Smooth muscle cell (in vitro differentiated cells): ENCODE measurements around the gene TMEM271. TPM values are rescaled to one million over a fixed set of nuclear protein-coding genes. Genes with fewer than 3 reads are reported as not detected.

Experiments used
- DNase-seq: peaks from one replicate; lab custom pipeline; 2025; ENCODE audit not compliant: unreplicated experiment; lab: John Stamatoyannopoulos, UW
- H2AFZ ChIP-seq: fragments of 200-600 bp; sonication (generic); 2 replicates; pipeline ENCODE4 v1.6.0; 2016; ENCODE audit warnings: antibody characterized with exemption, low read depth, mild to moderate bottlenecking
- H3F3A ChIP-seq: fragments of 200-600 bp; sonication (generic); 2 replicates; pipeline ENCODE4 v1.6.0; 2017; ENCODE audit warnings: antibody characterized with exemption, low read depth
- H3K27ac ChIP-seq: fragments of 200-600 bp; sonication (generic); 2 replicates; pipeline ENCODE4 v1.5.1; 2016; ENCODE audit warnings: low read depth, mild to moderate bottlenecking
- H3K27me3 ChIP-seq: fragments of 200-600 bp; sonication (generic); 2 replicates; pipeline ENCODE4 v1.6.1; 2016; ENCODE audit warnings: low read depth, mild to moderate bottlenecking
- H3K36me3 ChIP-seq: fragments of 200-600 bp; sonication (generic); 2 replicates; pipeline ENCODE4 v1.5.1; 2016; ENCODE audit warnings: low read depth
- H3K4me1 ChIP-seq: fragments of 200-600 bp; sonication (generic); 2 replicates; pipeline ENCODE4 v1.5.1; 2016; ENCODE audit warnings: low read depth
- H3K4me2 ChIP-seq: fragments of 200-600 bp; sonication (generic); 2 replicates; pipeline ENCODE4 v1.6.0; 2016; ENCODE audit warnings: mild to moderate bottlenecking
- H3K4me3 ChIP-seq: fragments of 200-600 bp; sonication (generic); 2 replicates; pipeline ENCODE4 v1.5.1; 2016; ENCODE audit warnings: mild to moderate bottlenecking
- H3K79me2 ChIP-seq: fragments of 200-600 bp; sonication (generic); 2 replicates; pipeline ENCODE4 v1.6.0; 2016; ENCODE audit warnings: low read depth, mild to moderate bottlenecking
- H3K9ac ChIP-seq: fragments of 200-600 bp; sonication (generic); 2 replicates; pipeline ENCODE4 v1.6.0; 2016; ENCODE audit warnings: low read depth
- H3K9me3 ChIP-seq: fragments of 200-600 bp; sonication (generic); replicated peaks from 2 replicates; pipeline ENCODE4 v1.5.1; 2016; ENCODE audit warnings: low read depth
- H4K20me1 ChIP-seq: fragments of 200-600 bp; sonication (generic); 2 replicates; pipeline ENCODE4 v1.6.0; 2016; ENCODE audit warnings: low read depth
- WGBS: methylation state at CpG from one replicate; pipeline ENCODE4 v1.1.7; 2016; ENCODE audit warnings: low lambda C conversion rate; 5-methylcytosine and 5-hydroxymethylcytosine counted together
- polyA plus RNA-seq: library from polyadenylated mRNA; unstranded; fragments of >200 nt; fragmentation: Nextera tagmentation; extraction: Ambion mirVana; gene quantifications from 2 replicates; pipeline ENCODE4 v1.2.1, GENCODE V29; 2016
- total RNA-seq: library from RNA; depleted of rRNA; stranded (reverse); fragments of >200 nt; gene quantifications from 2 replicates; pipeline ENCODE4 v1.2.3, GENCODE V29; 2014
- TF ChIP-seq, protein P1 (sequence below): fragments of 200-600 bp; sonication (generic); IDR thresholded peaks from 2 replicates; pipeline ENCODE4 v1.5.1; 2017; ENCODE audit warnings: borderline replicate concordance, mild to moderate bottlenecking, antibody characterized with exemption; ENCODE audit not compliant: insufficient read depth, poor library complexity, severe bottlenecking

Gene TMEM271
- total and polyA plus RNA-seq, 2 experiments from 2014 or later: not detected

DNA sequence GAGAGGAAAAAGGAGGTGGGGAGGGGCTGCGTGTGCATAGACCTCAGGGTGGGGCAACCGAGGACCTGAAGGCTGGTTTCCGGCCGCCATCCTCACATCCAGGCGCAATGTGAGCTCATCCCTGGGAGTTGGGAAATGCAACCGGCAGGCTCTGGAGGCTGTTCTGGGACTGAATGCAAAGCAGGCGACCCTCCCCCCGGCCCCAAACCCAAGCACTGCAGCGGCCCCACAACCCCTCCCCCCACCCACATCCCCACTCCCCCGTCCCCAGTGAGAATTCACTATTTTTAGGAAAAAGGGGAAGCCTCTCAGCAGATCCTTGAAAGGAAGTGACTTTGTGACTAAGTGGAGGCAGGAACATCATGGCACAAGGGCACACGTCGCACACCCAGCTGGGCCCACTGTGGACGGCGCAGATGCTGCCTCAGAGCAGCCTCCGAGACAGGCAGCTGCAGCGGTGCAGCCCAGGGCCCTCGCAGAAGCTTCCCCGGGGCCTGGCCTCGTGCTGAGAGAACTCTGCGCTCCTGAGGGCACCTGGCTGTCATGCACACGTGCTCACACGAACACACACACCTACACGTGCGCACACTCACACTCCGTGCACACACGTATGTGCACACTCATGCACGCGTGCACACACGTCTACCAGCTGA is 47.9 kb upstream of the TMEM271 start:
- TF ChIP-seq, protein P1, sequence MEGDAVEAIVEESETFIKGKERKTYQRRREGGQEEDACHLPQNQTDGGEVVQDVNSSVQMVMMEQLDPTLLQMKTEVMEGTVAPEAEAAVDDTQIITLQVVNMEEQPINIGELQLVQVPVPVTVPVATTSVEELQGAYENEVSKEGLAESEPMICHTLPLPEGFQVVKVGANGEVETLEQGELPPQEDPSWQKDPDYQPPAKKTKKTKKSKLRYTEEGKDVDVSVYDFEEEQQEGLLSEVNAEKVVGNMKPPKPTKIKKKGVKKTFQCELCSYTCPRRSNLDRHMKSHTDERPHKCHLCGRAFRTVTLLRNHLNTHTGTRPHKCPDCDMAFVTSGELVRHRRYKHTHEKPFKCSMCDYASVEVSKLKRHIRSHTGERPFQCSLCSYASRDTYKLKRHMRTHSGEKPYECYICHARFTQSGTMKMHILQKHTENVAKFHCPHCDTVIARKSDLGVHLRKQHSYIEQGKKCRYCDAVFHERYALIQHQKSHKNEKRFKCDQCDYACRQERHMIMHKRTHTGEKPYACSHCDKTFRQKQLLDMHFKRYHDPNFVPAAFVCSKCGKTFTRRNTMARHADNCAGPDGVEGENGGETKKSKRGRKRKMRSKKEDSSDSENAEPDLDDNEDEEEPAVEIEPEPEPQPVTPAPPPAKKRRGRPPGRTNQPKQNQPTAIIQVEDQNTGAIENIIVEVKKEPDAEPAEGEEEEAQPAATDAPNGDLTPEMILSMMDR: no peak
- Histone ChIP-seq H3K4me3 (no peak overlapping the region), H3K4me2 (no peak overlapping the region), H2AFZ (no peak overlapping the region), H4K20me1 (no peaks in the 10 kb centered on the region), H3K36me3 (no peaks in the 10 kb centered on the region), H3K79me2 (no peaks in the 10 kb centered on the region), H3K9me3 (no peaks in the 10 kb centered on the region), H3F3A (no peaks in the 10 kb centered on the region), H3K4me1 (peaks cover 9% of the 10 kb centered on the region), H3K27me3 (no peaks in the 10 kb centered on the region), H3K27ac (no peak overlapping the region), H3K9ac (no peak overlapping the region)
- no peak for DNase-seq
- WGBS: 78% methylated on average over 28 of the region's 29 CpGs

DNA sequence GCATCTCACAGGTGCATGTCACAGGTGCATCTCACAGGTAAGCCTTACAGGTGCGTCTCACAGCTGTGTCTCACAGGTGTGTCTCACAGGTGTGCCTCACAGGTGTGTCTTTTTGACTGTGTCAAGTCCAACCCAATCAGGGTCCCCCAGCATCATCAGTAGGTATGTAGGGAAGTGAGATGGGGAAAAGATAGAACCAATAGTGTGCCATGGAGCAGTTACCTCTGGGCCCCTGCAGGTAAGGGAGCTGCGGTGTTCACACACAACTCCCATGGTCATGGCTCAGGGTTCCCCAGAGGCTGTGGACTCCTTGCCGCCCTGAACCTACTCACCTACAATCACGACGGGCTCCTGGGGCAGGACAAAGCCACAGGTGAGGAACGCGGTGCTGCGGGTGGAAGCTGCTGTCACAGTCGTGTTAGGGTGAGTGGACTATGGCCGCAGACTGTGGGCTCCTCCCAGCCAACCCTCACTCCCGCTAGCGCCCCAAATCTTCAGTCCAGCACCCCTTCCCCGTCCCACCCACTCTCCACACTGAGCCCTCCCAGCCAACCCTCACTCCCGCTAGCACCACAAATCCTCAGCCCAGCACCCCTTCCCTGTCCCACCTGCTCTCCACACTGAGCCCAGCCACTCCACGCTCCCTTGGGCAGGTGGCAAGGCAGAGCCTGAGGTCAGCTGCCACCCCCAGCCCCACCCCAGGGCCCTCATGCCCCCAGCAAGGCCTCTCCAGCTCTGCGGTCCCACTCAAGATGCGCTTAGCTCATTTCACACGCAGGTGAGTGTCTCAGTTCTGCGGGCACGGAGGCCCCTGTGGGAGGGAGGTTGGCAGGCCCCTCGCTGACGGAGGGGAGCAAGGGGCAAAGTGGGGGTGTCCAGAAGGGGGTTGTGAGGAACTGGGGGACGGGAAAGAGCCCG is 47.2 kb upstream of the TMEM271 start:
- H3K36me3 ChIP-seq: no peaks in the 10 kb centered on the region
- H3K4me3 ChIP-seq: no peak overlapping the region
- TF ChIP-seq, protein P1: no peak
- peaks cover 9% of the 10 kb centered on the region for H3K4me1 ChIP-seq
- H4K20me1 ChIP-seq: no peaks in the 10 kb centered on the region
- no peaks in the 10 kb centered on the region for H3K27me3 ChIP-seq
- H3K4me2 ChIP-seq: no peak overlapping the region
- H3F3A ChIP-seq: no peaks in the 10 kb centered on the region
- no peak for DNase-seq
- 93% methylated on average over 16 of the region's 24 CpGs for WGBS
- no peaks in the 10 kb centered on the region for H3K9me3 ChIP-seq
- H2AFZ ChIP-seq: no peak overlapping the region
- H3K9ac ChIP-seq: no peak overlapping the region
- H3K79me2 ChIP-seq: no peaks in the 10 kb centered on the region
- H3K27ac ChIP-seq: no peak overlapping the region

DNA sequence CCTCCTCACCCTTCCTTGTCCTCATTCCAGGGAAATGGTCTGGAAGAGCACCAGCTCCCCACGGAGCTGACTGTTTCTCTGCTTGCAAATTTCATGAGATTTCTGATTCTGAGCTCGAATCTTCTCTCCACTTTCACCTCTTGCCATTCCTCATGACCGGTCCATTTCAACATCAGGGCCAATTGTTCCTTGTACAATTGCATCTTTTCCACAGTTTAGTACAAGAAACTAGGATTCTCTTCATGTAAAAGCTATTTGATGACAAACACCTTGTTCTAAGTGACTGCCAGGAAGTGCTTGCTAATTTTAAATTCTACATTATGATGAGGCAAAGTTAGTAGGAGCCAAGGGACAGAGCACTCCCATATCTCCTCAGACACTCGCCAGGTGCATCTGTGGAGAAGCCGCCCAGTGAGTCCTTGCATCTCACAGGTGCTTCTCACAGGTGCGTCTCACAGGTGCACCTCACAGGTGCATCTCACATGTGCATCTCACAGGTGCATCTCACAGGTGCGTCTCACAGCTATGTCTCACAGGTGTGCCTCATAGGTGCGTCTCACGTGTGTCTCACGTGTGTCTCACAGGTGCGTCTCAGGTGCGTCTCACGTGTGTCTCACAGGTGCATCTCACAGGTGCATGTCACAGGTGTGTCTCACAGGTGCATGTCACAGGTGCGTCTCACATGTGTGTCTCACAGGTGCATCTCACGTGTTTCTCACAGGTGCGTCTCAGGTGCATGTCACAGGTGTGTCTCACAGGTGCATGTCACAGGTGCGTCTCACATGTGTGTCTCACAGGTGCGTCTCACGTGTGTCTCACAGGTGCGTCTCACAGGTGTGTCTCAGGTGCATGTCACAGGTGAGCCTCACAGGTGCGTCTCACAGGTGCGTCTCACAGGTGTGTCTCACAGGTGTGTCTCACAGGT is 46.2 kb upstream of the TMEM271 start:
- TF ChIP-seq, protein P1: no peak
- H3K36me3 ChIP-seq: no peaks in the 10 kb centered on the region
- WGBS: 92% methylated on average over 22 of the region's 22 CpGs
- H3K27ac ChIP-seq: no peak overlapping the region
- H3K4me3 ChIP-seq: no peak overlapping the region
- H3K27me3 ChIP-seq: no peaks in the 10 kb centered on the region
- H2AFZ ChIP-seq: no peak overlapping the region
- no peaks in the 10 kb centered on the region for H3K79me2 ChIP-seq
- peaks cover 9% of the 10 kb centered on the region for H3K4me1 ChIP-seq
- no peak for DNase-seq
- no peak overlapping the region for H3K4me2 ChIP-seq
- no peak overlapping the region for H3K9ac ChIP-seq
- no peaks in the 10 kb centered on the region for H3K9me3 ChIP-seq
- no peaks in the 10 kb centered on the region for H3F3A ChIP-seq
- H4K20me1 ChIP-seq: no peaks in the 10 kb centered on the region
